OCI-LY1 (cell line): ENCODE results near the gene P2RY11.

Source experiments
- CTCF ChIP-seq: fragments of 200-600 bp; sonication (generic), shearing (Covaris generic); IDR thresholded peaks from 2 replicates; pipeline ENCODE4 v1.5.1; 2017; ENCODE audit warnings: mild to moderate bottlenecking, antibody characterized with exemption, low read length, moderate library complexity, mixed read lengths
- EZH2 ChIP-seq: fragments of 200-600 bp; sonication (generic), shearing (Covaris generic); IDR thresholded peaks from 2 replicates; pipeline ENCODE4 v1.8.0; 2017; ENCODE audit warnings: borderline replicate concordance, mixed run types, mild to moderate bottlenecking, antibody characterized with exemption, low read length, moderate library complexity, mixed read lengths

GRCh38 chr19:10086591-10087192 lies 24.8 kb upstream of the P2RY11 start:
- TF ChIP-seq EZH2, result no peak
- no peak for TF ChIP-seq CTCF
